HG03571 (cell line): Measurements from ENCODE around the gene IDH3G.

Experiments used
- ATAC-seq: cut with Tn5 transposase; IDR thresholded peaks from one replicate; pipeline ENCODE4 v1.9.1; 2021; ENCODE audit not compliant: unreplicated experiment

Gene IDH3G

DNA sequence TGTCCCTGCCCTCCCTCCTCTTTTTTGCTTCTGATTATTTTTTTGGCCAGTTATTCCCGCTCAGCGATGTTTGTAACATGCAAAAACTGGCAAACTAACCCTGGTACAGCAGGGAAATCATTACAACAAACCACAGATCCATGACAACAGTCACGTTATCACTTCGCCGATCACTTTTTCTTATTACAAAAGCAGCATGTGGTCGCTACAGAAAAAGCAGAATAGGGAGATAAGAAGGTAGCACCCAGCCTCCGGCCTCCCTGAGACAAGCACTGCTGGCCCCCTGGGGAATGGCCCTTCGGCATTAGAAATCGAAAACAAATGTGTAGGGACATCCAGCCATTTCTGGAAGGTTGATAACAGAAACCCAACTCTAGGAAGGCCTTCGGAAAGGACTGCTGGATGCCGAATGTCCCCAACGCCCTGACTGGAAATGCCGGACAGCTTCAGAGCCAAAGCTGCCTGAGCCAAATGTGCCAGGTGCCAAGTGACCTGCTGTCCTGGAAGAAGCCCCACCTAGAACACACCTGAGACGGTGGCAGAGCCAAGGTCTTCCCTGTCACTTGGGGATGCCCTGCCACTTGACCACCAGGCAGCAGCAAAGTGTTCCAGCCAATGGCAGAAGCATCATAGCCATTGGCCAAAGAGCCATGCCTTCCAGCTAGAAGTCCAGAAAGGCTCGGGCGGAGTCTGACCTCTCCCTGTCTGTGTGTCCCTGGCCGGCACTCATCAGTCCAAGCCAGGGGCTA is 2.9 kb downstream of the IDH3G start:
- no peak for ATAC-seq

GRCh38 chrX:153789654-153790053 is 4.5 kb downstream of the IDH3G start:
- ATAC-seq, result no peak

DNA sequence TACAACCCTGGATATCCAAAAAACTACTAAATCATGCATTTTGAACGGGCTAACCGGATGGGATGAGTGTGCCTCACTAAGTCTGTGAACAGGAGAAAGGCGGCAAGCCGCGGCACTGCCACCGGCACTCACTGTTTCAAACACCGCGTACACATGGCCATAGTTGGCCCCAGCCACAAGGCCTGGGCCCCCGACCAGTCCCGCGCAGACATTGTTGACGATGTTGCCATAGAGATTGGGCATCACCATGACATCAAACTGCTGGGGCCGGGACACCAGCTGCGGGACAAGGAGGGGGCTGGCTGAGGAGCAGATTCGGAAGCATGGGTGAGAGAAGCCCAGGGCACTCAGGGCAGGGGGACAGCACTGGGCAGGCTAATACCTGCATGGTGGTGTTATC is 7.5 kb downstream of the IDH3G start:
- no peak for ATAC-seq

GRCh38 chrX:153784325-153784967 is 9.7 kb downstream of the IDH3G start:
- ATAC-seq, result no peak

- no peak for ATAC-seq
These were observed 10.7 kb downstream of the IDH3G start for GRCh38 chrX:153783378-153784013.

GRCh38 chrX:153782871-153783270 is 11.3 kb downstream of the IDH3G start:
- no peak for ATAC-seq

- ATAC-seq, result no peak
These were observed 11.9 kb downstream of the IDH3G start for GRCh38 chrX:153782313-153782712.

DNA sequence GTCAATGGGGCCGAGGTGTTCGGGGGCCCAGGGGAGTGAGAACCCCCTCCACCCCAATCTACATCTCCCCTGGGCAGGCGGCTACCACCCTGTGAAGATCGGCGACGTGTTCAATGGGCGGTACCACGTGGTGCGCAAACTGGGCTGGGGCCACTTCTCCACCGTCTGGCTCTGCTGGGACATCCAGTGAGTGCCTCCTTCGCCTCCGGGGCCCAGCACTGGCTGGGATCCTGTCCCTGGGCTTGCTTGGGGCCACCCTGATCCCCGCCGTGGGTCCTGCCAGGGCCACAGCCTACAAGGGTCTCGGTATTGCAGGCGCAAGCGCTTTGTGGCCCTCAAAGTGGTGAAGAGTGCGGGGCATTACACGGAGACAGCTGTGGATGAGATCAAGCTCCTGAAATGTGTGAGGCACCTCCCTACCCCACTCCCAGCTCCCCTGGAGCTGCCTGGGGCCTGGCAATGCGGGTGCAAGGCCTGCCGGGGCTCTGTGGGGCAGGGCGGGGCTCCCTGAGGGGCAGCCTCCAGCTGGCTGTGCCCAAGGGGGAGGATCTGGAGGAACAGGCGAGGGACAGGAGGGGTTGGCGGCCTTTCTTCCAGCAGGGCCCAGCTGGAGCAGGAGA is 12.6 kb downstream of the IDH3G start:
- ATAC-seq, result no peak

- ATAC-seq, result no peak
These were observed 13.3 kb downstream of the IDH3G start, which contains the start of gene SRPK3 for GRCh38 chrX:153780678-153781427. Gene SRPK3, plus strand, starts transcription at chrX:153781041. Its CDS starts 46 bp downstream, at chrX:153781087.

DNA sequence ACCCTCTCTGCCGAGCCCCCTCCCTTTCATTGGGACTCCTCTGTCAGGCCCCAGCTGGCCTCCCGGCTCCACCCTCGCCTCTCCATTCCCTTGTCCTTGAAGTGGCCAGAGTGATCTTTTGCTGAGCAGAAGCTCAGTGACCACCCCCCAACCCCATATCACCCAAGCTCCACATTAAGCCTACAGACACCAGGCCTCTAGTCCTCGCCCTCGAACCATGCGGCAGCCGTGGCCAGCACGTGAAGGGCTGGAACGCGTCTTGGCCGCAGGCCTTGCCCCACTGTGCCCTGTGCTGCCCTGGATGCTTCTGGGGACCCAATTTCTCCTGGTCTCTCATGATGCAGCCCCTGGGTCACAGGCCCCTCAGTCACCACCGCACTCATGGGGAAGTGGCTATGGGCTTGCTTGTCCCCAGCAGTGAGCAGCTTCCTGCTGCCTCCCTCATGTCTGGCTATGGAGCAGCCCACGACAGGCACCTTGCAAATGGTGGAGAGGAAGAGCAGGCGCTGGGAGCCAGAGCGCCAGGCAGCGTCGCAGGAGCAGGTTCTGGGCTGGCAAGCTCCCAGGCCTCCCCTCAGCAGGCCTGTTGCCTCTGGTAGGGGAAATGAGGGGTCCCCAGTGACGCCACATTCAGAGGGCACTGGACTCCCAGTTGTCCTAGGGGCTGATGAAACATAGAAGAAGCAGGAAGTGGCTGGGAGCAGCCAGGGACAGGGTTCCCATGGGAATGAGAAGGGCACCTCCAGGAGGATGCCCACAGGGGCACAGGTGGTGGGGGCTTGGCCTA is 14.1 kb downstream of the IDH3G start:
- ATAC-seq, result no peak

DNA sequence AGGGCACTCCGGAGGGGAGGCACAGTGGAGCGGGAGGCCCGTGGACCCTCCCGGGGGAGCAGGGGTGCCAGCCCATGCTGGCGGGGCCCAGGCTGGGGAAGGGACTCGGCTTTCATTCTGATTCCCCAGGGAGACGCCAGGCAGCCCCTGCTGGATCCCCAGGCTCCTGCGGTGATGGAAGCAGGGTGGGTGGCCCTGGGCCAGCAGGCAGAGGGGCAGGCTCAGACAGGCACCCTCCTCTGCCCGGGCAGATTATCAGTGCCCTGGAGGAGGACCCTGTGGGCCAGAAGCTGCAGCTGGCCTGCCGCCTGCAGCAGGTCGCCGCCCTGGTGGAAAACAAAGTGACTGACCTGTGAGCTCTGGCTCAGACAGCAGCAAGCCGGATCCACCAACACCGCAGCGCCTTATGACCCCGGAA is 15.5 kb downstream of the IDH3G start:
- ATAC-seq, result no peak

GRCh38 chrX:153778181-153778580 is 16.0 kb downstream of the IDH3G start:
- no peak for ATAC-seq

- no peak for ATAC-seq
These were observed 16.7 kb downstream of the IDH3G start for GRCh38 chrX:153777261-153778090.

GRCh38 chrX:153776611-153777045 is 17.5 kb downstream of the IDH3G start:
- ATAC-seq, result no peak

- no peak for ATAC-seq
These were observed 18.0 kb downstream of the IDH3G start for GRCh38 chrX:153776120-153776599.

GRCh38 chrX:153775293-153776119 is 18.7 kb downstream of the IDH3G start:
- ATAC-seq, result no peak

DNA sequence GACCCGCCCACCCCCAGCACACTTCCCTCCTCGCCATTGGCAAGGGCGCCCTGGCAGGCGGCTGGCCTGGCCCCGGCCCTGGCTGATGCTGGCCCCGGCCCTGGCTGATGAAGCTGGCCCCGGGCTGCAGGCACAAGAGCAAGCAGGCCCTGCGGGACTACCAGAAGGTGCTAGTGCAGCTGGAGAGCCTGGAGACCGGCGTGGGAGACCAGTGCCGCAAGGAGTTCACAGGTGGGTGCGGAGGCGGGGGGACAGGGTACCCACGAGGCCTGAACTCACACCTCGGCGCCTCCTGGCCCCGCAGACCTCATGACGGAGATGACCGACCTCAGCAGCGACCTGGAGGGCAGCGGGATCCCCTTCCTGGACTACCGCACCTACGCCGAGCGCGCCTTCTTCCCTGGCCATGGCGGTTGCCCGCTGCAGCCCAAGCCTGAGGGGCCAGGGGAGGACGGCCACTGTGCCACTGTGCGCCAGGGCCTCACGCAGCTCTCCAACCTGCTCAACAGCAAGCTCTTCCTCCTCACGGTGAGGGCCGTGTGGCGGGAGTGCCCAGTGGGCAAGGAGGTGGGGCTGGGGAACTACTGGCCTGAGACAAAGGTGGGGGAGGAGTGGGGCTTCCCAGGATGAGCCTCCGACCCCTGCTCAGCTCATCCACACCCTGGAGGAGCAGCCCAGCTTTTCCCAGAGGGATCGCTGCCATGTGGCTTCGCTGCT is 19.4 kb downstream of the IDH3G start:
- no peak for ATAC-seq
